ENCODE measurements around the gene CELF3.

GRCh38 chr1:151673407-151673806 lies 43.2 kb downstream of the CELF3 start:
- TF ChIP-seq ZNF384 (IDR thresholded peaks at IDR 0.05) (no peak), SP1 (IDR thresholded peaks at IDR 0.05) (no peak), SUZ12 (IDR thresholded peaks at IDR 0.05) (no peak), ELF4 (IDR thresholded peaks at IDR 0.05) (no peak), FOXA1 (IDR thresholded peaks at IDR 0.05) (no peak), NFRKB (IDR thresholded peaks at IDR 0.05) (no peak), HDGF (IDR thresholded peaks at IDR 0.05; ENCODE audit: borderline replicate concordance) (no peak), TARDBP (IDR thresholded peaks at IDR 0.05) (no peak), ARNT (IDR thresholded peaks at IDR 0.05) (no peak), LEF1 (IDR thresholded peaks at IDR 0.05; ENCODE audit: borderline replicate concordance) (no peak), BHLHE40 (IDR thresholded peaks at IDR 0.05; ENCODE audit: borderline replicate concordance) (no peak)
